Spleen (tissue), 11 donors: ENCODE measurements around the gene DNM3. TPM values are rescaled to one million over a fixed set of nuclear protein-coding genes. Genes with fewer than 3 reads are reported as not detected.
A peak's percentile ranks its signal among the peaks of the same experiment; 100 is the strongest.

ENCODE experiments used
- DNase-seq: peaks from one replicate; pipeline ENCODE4 v3.0.0-alpha.2; 2020
- H3K27ac ChIP-seq, 8 donors: fragments of 200-600 bp; sonication (generic) in 7 of 8; 1 replicate in 4 of 8; 2 replicates in 4 of 8; pipeline versions ENCODE4 v1.5.0 to v1.8.0; 2016 to 2021; ENCODE audit warnings: inconsistent platforms in 4 of 8, mild to moderate bottlenecking in 4 of 8, moderate library complexity in 1 of 8
- H3K27me3 ChIP-seq, 7 donors: fragments of 200-600 bp; sonication (generic) in 6 of 7; replicated peaks in 1 of 7; 1 replicate in 4 of 7; 2 replicates in 3 of 7; pipeline versions ENCODE4 v1.5.0 to v1.8.0; 2016 to 2021; ENCODE audit warnings: inconsistent platforms in 3 of 7, mild to moderate bottlenecking in 1 of 7
- H3K36me3 ChIP-seq, 6 donors: fragments of 200-600 bp; sonication (generic) in 5 of 6; 1 replicate in 4 of 6; 2 replicates in 2 of 6; pipeline versions ENCODE4 v1.5.0 to v1.8.0; 2016 to 2021; ENCODE audit warnings: inconsistent platforms in 2 of 6
- H3K4me1 ChIP-seq, 6 donors: fragments of 200-600 bp; sonication (generic) in 5 of 6; 1 replicate in 3 of 6; 2 replicates in 3 of 6; pipeline versions ENCODE4 v1.5.0 to v1.8.0; 2016 to 2021; ENCODE audit warnings: inconsistent platforms in 3 of 6
- H3K4me3 ChIP-seq, 8 donors: fragments of 200-600 bp; sonication (generic) in 7 of 8; 1 replicate in 4 of 8; 2 replicates in 4 of 8; pipeline versions ENCODE4 v1.5.0 to v1.8.0; 2016 to 2021; ENCODE audit warnings: inconsistent platforms in 4 of 8, mild to moderate bottlenecking in 4 of 8, moderate library complexity in 2 of 8
- H3K9me3 ChIP-seq, 8 donors: fragments of 200-600 bp; sonication (generic) in 7 of 8; 1 replicate in 4 of 8; 2 replicates in 4 of 8; pipeline versions ENCODE4 v1.5.0 to v1.8.0; 2016 to 2021; ENCODE audit warnings: inconsistent platforms in 4 of 8
- CTCF ChIP-seq, 11 experiments: fragments of 200-600 bp in 7 of 11; fragments of 450-650 bp in 4 of 11; sonication (generic) in 4 of 11; IDR thresholded peaks in 8 of 11; conservative IDR thresholded peaks in 3 of 11; 1 replicate in 7 of 11; 2 replicates in 4 of 11; pipeline versions ENCODE4 v1.4.0 to v1.8.0; 2016 to 2021; ENCODE audit warnings: antibody characterized with exemption in 11 of 11, inconsistent platforms in 4 of 11, mild to moderate bottlenecking in 1 of 11
- POLR2A ChIP-seq, 3 donors: fragments of 450-650 bp; IDR thresholded peaks; one replicate each; pipeline ENCODE4 v1.5.1; 2017; ENCODE audit warnings: antibody characterized with exemption in 3 of 3, mild to moderate bottlenecking in 1 of 3
- POLR2AphosphoS5 ChIP-seq, 3 donors: sonication (generic); formaldehyde crosslinking; IDR thresholded peaks; one replicate each; pipeline ENCODE4 v1.5.1; 2017; ENCODE audit warnings: antibody characterized with exemption in 3 of 3
- WGBS, 5 donors: extraction: QIAGEN DNeasy Blood & Tissue Kit in 3 of 5; methylation state at CpG; one replicate each; pipeline versions ENCODE4 v1.1.5 to v1.1.7; 2013 to 2018; 5-methylcytosine and 5-hydroxymethylcytosine counted together
- intact Hi-C: fragments of 100-400 bp; cut with DNase I; formaldehyde crosslinking; loops from one replicate; pipeline ENCODE4 v1.15.0; 2023; ENCODE audit warnings: low total_unique reads
- polyA plus RNA-seq, 3 donors: library from polyadenylated mRNA; stranded (reverse); fragments of 200-250 nt; gene quantifications; one replicate each; pipeline ENCODE4 v1.2.1, GENCODE V29; 2013
- total RNA-seq, 7 donors: library from RNA; depleted of rRNA in 3 of 7; stranded (reverse); fragments of >200 nt in 3 of 7; fragmentation: NEBNext Ultra II Directional in 4 of 7; extraction: Animal tissue kit (Norgen Biotek cat#: 25700) in 4 of 7; gene quantifications; one replicate each; pipeline versions ENCODE4 v1.1.0 to v1.2.1, GENCODE V29; 2016 to 2021
- donor health status: healthy with polysubstance abuse.
- donor health status: DM: no; HTN: no; CAD: no; lungs with moderate emphysema.
- donor health status: DM: no; HTN: no; CAD: no.
- donor health status: Bipolar disorder and iron deficiency.
- donor health status: healthy.
- donor health status: DM: no; HTN: no; CAD: no.
- donor health status: DM: yes; HTN: yes; CAD: no.

DNM3 gene
- total and polyA plus RNA-seq, 10 donors: 0.61 to 10.2 (median 4.9) TPM

GRCh38 chr1:172351346-172351745 is 510.0 kb downstream of the DNM3 start:
- intact Hi-C loops: no loop called here
- TF ChIP-seq CTCF (IDR thresholded peaks at IDR 0.05 in 8 of 11, conservative IDR thresholded peaks at IDR 0.05 in 3 of 11) (no peak), POLR2A (IDR thresholded peaks at IDR 0.05) (no peak), POLR2AphosphoS5 (IDR thresholded peaks at IDR 0.05) (no peak)
- no peaks in the 10 kb centered on the region for H3K36me3 ChIP-seq
- H3K4me1 ChIP-seq: peaks cover 0 to 13% (median 2%) of the 10 kb centered on the region in 6 donors
- no peak overlapping the region for H3K4me3 ChIP-seq
- DNase-seq: no peak
- no peaks in the 10 kb centered on the region for H3K27me3 ChIP-seq
- peaks cover 0 to 23% (median 19%) of the 10 kb centered on the region in 8 donors for H3K9me3 ChIP-seq
- H3K27ac ChIP-seq: peak overlapping the region in 1 of 8 donors; percentile 9

GRCh38 chr1:172351754-172352161 is 510.5 kb downstream of the DNM3 start:
- peak overlapping the region in 1 of 8 donors; percentile 9 for H3K27ac ChIP-seq
- no peak for DNase-seq
- no peaks in the 10 kb centered on the region for H3K27me3 ChIP-seq
- no peak for TF ChIP-seq CTCF (IDR thresholded peaks at IDR 0.05 in 8 of 11, conservative IDR thresholded peaks at IDR 0.05 in 3 of 11)
- no peak for TF ChIP-seq POLR2A (IDR thresholded peaks at IDR 0.05)
- TF ChIP-seq POLR2AphosphoS5 (IDR thresholded peaks at IDR 0.05): no peak
- intact Hi-C loops: no loop called here
- peaks cover 0 to 13% (median 2%) of the 10 kb centered on the region in 6 donors for H3K4me1 ChIP-seq
- H3K36me3 ChIP-seq: no peaks in the 10 kb centered on the region
- H3K4me3 ChIP-seq: no peak overlapping the region
- WGBS, 5 donors: 59 to 77% (median 69%) methylated on average over 3 of the region's 3 CpGs
- peaks cover 0 to 18% (median 15%) of the 10 kb centered on the region in 8 donors for H3K9me3 ChIP-seq

- H3K27me3 ChIP-seq: no peaks in the 10 kb centered on the region
- DNase-seq: no peak
- intact Hi-C loops: no loop called here
- peaks cover 0 to 12% (median 8%) of the 10 kb centered on the region in 8 donors for H3K9me3 ChIP-seq
- no peak for TF ChIP-seq POLR2A (IDR thresholded peaks at IDR 0.05)
- no peak for TF ChIP-seq CTCF (IDR thresholded peaks at IDR 0.05 in 8 of 11, conservative IDR thresholded peaks at IDR 0.05 in 3 of 11)
- TF ChIP-seq POLR2AphosphoS5 (IDR thresholded peaks at IDR 0.05): no peak
- WGBS, 5 donors: 76 to 88% (median 81%) methylated on average over 1 of the region's 1 CpG
- no peak overlapping the region for H3K27ac ChIP-seq
- no peaks in the 10 kb centered on the region for H3K36me3 ChIP-seq
- no peak overlapping the region for H3K4me3 ChIP-seq
- H3K4me1 ChIP-seq: peaks cover 0 to 17% (median 5%) of the 10 kb centered on the region in 6 donors
Observed at GRCh38 chr1:172352435-172352834, 511.1 kb downstream of the DNM3 start.

GRCh38 chr1:172354291-172355274 is 513.3 kb downstream of the DNM3 start:
- no peak for DNase-seq
- Histone ChIP-seq H3K36me3 (no peaks in the 10 kb centered on the region), H3K4me1 (peaks cover 5 to 38% (median 27%) of the 10 kb centered on the region in 6 donors), H3K27me3 (no peaks in the 10 kb centered on the region), H3K9me3 (no peaks in the 10 kb centered on the region), H3K27ac (peak overlapping the region in 2 of 8 donors; percentile 28 to 31), H3K4me3 (no peak overlapping the region)
- WGBS, 5 donors: 89 to 97% (median 93%) methylated on average over 5 of the region's 5 CpGs
- TF ChIP-seq CTCF (IDR thresholded peaks at IDR 0.05 in 8 of 11, conservative IDR thresholded peaks at IDR 0.05 in 3 of 11): no peak
- TF ChIP-seq POLR2AphosphoS5 (IDR thresholded peaks at IDR 0.05): no peak
- no peak for TF ChIP-seq POLR2A (IDR thresholded peaks at IDR 0.05)
- intact Hi-C loops: no loop called here
